ENCODE measurements around the gene TESMIN. TPM values are rescaled to one million over a fixed set of nuclear protein-coding genes. Genes with fewer than 3 reads are reported as not detected.

The TESMIN gene
- total RNA-seq, 1 experiment from 2014 or later, result 45.2 TPM

- Mint-ChIP-seq H3K27me3 (ENCODE audit: low read depth) (peaks cover 22% of the 10 kb centered on the region), H3K27ac (no peak overlapping the region), H3K9me3 (no peaks in the 10 kb centered on the region), H3K36me3 (ENCODE audit: insufficient read depth in 1 of 3, low read depth in 3 of 3) (peaks cover 3 to 51% (median 32%) of the 10 kb centered on the region in 3 experiments), H3K4me3 (no peak overlapping the region), H3K4me1 (peaks cover 35 to 48% of the 10 kb centered on the region in 2 experiments)
- Histone ChIP-seq H3K14ac (ENCODE audit: insufficient read depth, low read length) (no peak overlapping the region), H3K18ac (ENCODE audit: insufficient read length, low read depth, low read length) (no peak overlapping the region), H2AK5ac (ENCODE audit: insufficient read length, low read length) (no peak overlapping the region), H3K4ac (ENCODE audit: low read depth, low read length) (no peak overlapping the region), H2BK5ac (ENCODE audit: insufficient read length, low read length) (no peak overlapping the region), H4K91ac (ENCODE audit: insufficient read length, low read depth, low read length) (no peak overlapping the region), H4K20me1 (ENCODE audit: control insufficient read depth, insufficient read depth, insufficient read length) (no peaks in the 10 kb centered on the region), H3K4me1 (ENCODE audit: insufficient read depth, low read length) (no peaks in the 10 kb centered on the region; the same call in 1 of the 2 replicates), H2AFZ (ENCODE audit: low read length) (no peak overlapping the region), H3K9ac (ENCODE audit: extremely low read depth, insufficient read length, low read length) (no peak overlapping the region), H2BK120ac (ENCODE audit: low read depth, low read length, poor library complexity, severe bottlenecking) (no peak overlapping the region), H3K79me1 (ENCODE audit: insufficient read depth, low read depth, low read length, poor library complexity, severe bottlenecking) (no peaks in the 10 kb centered on the region), H3K27ac (ENCODE audit: insufficient read length, low read depth, low read length) (no peak overlapping the region), H2BK15ac (ENCODE audit: low read depth, low read length) (no peak overlapping the region), H3K23me2 (ENCODE audit: insufficient read length, low read depth, low read length, poor library complexity, severe bottlenecking) (peaks cover 6% of the 10 kb centered on the region), H2BK12ac (ENCODE audit: insufficient read length, low read depth, low read length) (no peak overlapping the region), H3T11ph (ENCODE audit: low read length) (no peak overlapping the region), H4K5ac (ENCODE audit: insufficient read length, low read depth, low read length) (no peak overlapping the region), H4K8ac (replicated peaks; ENCODE audit: insufficient read length, low read depth, low read length) (no peak overlapping the region), H3K9me3 (ENCODE audit: control insufficient read depth, low read depth, low read length) (no peaks in the 10 kb centered on the region), H3K4me2 (ENCODE audit: insufficient read depth, insufficient read length, low read length) (no peak overlapping the region), H2BK20ac (ENCODE audit: low read depth, low read length, poor library complexity, severe bottlenecking) (no peak overlapping the region), H3K56ac (ENCODE audit: insufficient read length, low read depth, low read length) (no peak overlapping the region), H3K79me2 (ENCODE audit: insufficient read depth, low read length) (no peaks in the 10 kb centered on the region), H3K23ac (ENCODE audit: insufficient read length, low read depth, low read length) (no peak overlapping the region), H3K27me3 (ENCODE audit: insufficient read depth, low read length) (peaks cover 12% of the 10 kb centered on the region; the same call in 1 of the 2 replicates)
- whole genome bisulfite sequencing (ENCODE audit: extremely low coverage, insufficient read length, low lambda C conversion rate), result no CpG with 5 or more reads among the region's 12 CpGs
- TF ChIP-seq CTCF (conservative IDR thresholded peaks at IDR 0.05), result no peak
- DNase-seq, result peak; percentile 24
These were observed 62.4 kb downstream of the TESMIN start for GRCh38 chr11:68688881-68689280.
